GM21381 (cell line): Measurements from ENCODE around the gene CSF3R.

Experiments
- ATAC-seq: cut with Tn5 transposase; IDR thresholded peaks from one replicate; pipeline ENCODE4 v1.9.1; 2021; ENCODE audit warnings: mild to moderate bottlenecking, moderate library complexity; ENCODE audit not compliant: unreplicated experiment

The CSF3R gene

GRCh38 chr1:36463463-36463802 lies 19.3 kb downstream of the CSF3R start:
- ATAC-seq: no peak

DNA sequence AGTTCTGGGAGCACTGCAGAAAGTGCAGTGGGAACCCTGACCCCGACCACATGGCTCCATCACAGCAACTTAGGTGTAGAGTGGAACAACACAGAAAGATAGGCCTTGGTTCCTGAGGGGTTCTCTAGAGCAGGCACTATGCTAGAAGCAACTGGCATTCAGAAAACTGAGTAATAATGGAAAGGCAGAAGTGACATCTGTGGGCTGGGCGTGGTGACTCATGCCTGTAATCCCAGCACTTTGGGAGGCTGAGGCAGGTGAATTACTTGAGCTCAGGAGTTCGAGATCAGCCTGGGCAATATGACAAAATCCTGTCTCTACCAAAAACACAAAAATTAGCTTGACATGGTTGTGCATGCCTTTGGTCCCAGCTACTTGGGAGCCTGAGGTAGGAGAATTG lies 23.8 kb downstream of the CSF3R start:
- ATAC-seq: no peak

DNA sequence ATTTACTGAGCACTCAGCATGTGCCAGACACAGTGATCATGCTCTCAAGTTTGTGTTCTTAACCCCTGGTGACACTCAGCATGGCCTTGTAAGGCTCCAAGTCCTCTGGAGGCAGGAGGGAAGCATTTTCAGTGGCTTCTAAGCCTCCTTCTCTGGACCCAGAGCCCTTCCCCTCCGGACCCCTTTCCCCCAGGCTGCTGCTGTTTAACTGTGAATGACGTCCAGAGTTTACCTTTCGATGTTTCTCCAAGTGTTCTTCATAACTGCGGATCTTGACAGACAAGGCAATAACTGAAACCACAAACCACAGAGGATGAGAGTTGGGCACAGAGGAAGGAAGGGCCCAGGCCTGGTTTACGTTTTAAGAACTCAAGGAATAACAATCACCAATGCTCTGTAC lies 25.0 kb downstream of the CSF3R start:
- ATAC-seq: no peak

DNA sequence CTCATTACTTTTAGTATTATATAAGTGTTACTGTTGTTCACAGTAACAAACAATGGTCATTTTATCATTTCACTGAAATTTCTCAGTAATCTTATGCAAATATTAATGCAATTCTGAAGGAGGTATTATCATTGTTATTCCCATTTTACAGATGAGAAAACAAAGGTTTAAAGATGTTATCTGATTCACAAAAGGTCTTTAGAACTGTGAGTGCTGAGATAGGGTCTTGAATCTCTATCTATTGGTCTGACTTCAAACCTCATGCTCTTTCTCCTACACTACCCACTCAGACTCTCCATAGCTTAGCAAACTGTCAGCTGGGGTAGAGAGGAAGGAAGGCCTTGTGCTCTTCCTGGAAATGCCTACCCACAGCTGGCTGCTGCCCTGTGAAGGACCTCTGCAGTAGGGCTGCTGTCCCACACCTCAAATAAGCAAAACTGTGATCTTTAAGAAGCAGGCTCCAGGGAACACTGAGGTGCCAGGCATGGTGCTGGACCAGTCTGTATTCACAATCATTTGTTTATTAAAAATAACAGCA lies 26.3 kb downstream of the CSF3R start:
- ATAC-seq: no peak

- no peak for ATAC-seq
Observed at GRCh38 chr1:36455386-36455785, 27.3 kb downstream of the CSF3R start.

DNA sequence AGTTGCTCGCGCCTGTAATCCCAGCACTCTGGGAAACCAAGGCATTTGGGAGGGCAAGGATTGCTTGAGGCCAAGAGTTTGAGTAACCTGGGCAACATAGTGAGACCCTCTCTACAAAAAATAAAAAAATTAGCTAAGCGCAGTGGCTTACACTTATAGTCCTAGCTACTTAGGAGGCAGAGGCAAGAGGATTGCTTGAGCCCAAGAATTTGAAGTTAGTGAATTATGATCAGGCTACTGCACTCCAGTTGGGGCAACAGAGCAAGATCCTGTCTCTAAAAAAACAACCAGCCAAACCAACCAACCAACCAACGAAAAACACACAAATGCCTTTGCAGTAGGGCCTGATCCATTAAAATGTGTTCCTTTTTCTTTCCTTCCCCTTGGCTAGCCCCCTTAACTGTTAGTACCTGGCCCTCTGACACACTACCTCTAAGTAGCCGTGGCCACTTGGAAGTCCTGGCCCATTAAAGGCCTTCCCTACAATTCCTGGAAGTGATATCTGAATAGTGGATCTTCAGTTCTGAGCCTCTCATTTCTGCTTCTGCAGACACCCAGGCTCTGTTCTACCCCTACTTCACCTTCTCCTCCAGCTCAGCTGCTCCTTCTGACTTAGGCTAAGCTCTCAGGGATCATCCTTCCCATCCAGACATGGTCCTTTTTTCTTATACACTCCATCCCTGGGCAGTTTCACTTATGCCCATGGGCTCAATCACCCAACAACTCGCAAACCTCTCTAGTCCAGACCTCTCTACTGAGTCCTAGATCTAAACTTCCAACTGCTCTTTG lies 28.9 kb downstream of the CSF3R start:
- no peak for ATAC-seq

- ATAC-seq: no peak
Observed at GRCh38 chr1:36453051-36453450, 29.7 kb downstream of the CSF3R start.

DNA sequence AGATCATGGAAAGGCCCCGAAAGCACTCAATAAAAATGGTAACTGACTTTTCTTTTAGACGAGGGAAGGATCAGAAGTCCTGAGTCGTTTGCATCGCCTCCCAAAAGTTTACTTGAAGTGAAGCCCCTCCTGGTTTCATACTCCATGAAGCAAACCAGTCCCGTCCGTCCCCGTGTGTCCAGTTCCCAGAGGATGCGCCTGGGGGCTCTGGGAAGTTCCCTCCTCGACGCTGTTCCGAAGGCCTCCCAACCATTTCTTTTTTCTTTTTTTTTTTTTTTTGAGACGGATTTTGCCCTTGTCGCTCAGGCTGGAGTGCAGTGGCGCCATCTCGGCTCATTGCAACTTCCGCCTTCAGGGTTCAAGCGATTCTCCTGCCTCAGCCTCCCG lies 31.8 kb downstream of the CSF3R start:
- ATAC-seq: no peak

DNA sequence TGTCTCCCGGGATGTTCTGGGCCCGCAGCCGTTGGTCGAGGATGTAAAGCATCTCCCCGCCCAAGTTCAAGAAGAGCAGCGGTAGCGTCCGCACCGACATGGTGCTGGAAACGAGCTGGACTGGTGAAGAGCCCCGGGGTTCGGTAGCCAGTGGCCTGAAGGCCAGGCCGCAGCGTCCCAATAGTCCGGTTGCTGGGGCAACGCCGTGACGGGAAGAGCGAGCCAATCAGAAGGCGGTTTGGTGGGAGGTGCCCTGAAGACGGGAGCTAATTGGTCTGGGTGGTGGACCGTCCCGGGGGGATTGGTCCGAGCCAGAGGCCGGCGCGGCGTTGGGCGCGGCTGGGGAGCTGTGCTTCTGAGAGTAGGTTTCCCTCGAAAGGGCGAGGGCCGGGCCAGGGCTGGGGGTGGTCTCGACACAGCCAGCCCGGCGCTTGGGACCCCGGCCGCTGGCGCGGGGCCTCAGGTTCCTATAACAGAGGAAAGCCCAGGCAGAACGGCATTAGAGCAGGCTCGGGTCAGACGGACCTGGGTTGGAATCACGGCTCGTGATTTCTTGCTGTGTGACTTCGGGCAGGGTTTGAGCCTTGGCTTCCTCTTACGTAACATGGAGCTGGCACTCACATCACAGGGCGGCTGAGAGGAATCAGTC lies 32.3 kb downstream of the CSF3R start, which contains the start of gene OSCP1:
Gene OSCP1, minus strand, starts transcription at position 182 of the 649 bp plus-strand sequence. Its CDS starts 82 bp downstream, at position 100.
- peak; percentile 98 for ATAC-seq

GRCh38 chr1:36448530-36449056 lies 34.1 kb downstream of the CSF3R start:
- no peak for ATAC-seq

- ATAC-seq: no peak
Observed at GRCh38 chr1:36447450-36447849, 35.3 kb downstream of the CSF3R start.

DNA sequence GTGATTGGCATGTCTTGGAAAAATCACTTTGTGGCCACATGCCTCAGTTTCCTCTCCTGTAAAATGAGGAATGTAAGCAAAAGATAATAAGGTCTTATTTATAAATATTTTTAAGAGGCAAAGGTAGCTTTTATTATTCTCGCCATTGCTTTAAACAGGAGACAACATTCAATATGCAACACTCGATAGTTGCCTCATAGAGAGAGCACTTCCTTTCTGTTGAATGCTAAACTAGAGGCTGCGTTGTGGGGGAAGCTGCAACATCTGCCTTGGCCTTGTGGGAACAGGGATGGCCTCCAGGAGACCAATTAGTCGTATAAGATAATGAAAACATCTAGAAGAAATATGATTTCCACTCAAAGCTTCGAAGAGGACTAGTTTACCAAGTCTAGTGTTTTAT lies 36.0 kb downstream of the CSF3R start:
- no peak for ATAC-seq

GRCh38 chr1:36446271-36446670 lies 36.4 kb downstream of the CSF3R start:
- no peak for ATAC-seq

DNA sequence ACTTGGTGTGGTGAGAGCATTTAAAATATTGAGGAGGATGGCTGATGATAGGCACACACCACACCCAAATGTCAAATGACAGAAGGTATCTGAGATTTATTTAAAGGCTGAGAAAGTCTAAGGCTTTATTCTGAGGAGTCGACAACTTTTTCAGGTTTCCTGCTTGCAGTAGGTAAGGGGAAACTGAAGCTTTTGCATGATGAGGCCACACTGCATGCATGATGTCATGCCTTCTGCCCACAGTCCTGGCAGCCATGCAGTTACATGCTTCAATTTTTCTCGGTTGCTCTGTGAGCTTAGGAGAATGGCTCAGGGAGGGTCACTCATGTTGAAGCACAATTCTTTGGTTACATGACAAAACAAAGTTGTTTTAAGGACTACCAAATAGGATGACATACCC lies 39.4 kb downstream of the CSF3R start:
- ATAC-seq: no peak

DNA sequence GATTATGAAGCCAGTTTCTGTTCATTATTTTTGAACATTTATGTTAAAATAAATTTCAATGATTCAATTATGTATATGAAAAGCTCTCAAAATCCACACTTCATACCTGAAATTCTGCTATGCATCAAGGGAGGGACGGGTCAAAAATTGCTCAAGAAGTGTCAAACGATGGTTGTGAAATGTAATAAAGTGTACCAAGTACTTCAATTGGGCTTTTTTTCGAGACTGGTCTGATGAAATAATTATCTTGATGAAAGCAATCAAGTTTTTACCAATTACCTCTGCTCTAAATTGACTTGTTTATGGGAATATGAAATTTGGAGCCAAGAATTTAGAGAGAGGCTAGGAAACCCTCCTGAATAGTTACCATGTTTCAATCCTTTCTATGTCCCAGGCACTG lies 40.4 kb downstream of the CSF3R start:
- no peak for ATAC-seq

GRCh38 chr1:36440646-36441045 lies 42.1 kb downstream of the CSF3R start:
- no peak for ATAC-seq

GRCh38 chr1:36440044-36440443 lies 42.7 kb downstream of the CSF3R start:
- ATAC-seq: no peak

- ATAC-seq: no peak
Observed at GRCh38 chr1:36438715-36439114, 44.0 kb downstream of the CSF3R start.

GRCh38 chr1:36436821-36437220 lies 45.9 kb downstream of the CSF3R start:
- no peak for ATAC-seq

DNA sequence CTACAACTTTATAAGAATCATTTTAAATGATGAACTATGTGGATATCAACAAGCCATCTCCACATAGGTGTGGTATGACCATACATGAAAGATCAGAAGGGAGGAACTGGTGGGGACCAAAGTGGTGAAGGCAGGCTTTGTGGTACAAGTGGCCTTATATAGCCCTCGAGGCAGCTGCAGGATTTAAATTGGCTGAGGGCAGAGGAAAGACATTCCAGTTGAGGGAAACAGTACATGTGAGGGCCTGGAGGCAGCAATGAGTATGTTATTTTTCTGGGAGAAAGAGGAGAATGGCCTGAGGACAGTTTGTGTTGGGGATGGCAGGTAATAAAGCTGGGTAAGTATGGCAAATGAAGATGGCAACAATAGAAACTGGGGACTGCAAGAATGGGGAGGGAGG lies 49.6 kb downstream of the CSF3R start:
- ATAC-seq: no peak

DNA sequence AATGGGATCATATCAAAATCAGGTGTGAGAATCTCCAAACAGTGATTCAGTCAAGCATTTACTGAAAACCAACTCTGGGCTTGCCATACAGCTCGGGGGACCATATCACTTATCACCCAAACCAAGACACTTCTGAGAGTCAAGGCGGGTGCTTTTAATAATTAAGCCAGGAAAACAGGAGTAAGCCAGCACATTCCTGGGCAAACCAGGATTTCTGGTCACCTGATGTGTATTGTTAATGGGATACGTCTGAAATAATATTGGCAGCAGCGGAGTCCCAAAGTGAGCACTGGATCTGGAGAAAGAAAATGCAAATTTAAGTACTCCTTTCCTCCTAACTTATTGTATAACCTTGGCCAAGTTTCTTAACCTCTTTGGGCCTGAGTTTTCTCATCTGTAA lies 50.1 kb downstream of the CSF3R start:
- no peak for ATAC-seq

- no peak for ATAC-seq
Observed at GRCh38 chr1:36425791-36426190, 56.9 kb downstream of the CSF3R start.
